Transverse colon (tissue), 4 donors: ENCODE results near the gene CHCHD6. TPM values are rescaled to one million over a fixed set of nuclear protein-coding genes. Genes with fewer than 3 reads are reported as not detected.

ENCODE experiments used
- DNase-seq: peaks from one replicate; pipeline ENCODE4 v3.0.0-alpha.2; 2019
- H3K27ac ChIP-seq, 4 donors: fragments of 200-600 bp; sonication (generic); 2 replicates each; pipeline ENCODE4 v1.5.1; 2016 to 2018; ENCODE audit warnings: inconsistent platforms in 4 of 4
- H3K27me3 ChIP-seq: fragments of 200-600 bp; sonication (generic); 2 replicates; pipeline ENCODE4 v1.5.1; 2017; ENCODE audit warnings: inconsistent platforms
- H3K36me3 ChIP-seq, 4 donors: fragments of 200-600 bp; sonication (generic); 2 replicates each; pipeline ENCODE4 v1.5.1; 2017 to 2019; ENCODE audit warnings: inconsistent platforms in 4 of 4
- H3K4me1 ChIP-seq, 4 donors: fragments of 200-600 bp; sonication (generic); 2 replicates each; pipeline ENCODE4 v1.5.1; 2017 to 2020; ENCODE audit warnings: inconsistent platforms in 4 of 4
- H3K4me3 ChIP-seq, 4 donors: fragments of 200-600 bp; sonication (generic); 1 replicate in 1 of 4; 2 replicates in 3 of 4; pipeline versions ENCODE4 v1.5.1 to v1.6.1; 2017 to 2019; ENCODE audit warnings: inconsistent platforms in 4 of 4
- H3K9me3 ChIP-seq, 2 donors: fragments of 200-600 bp; sonication (generic); 2 replicates each; pipeline ENCODE4 v1.5.1; 2017 to 2019; ENCODE audit warnings: inconsistent platforms in 2 of 2
- EP300 ChIP-seq: sonication (generic); formaldehyde crosslinking; IDR thresholded peaks from one replicate; pipeline ENCODE4 v1.6.1; 2017; ENCODE audit warnings: antibody characterized with exemption, low read depth
- POLR2A ChIP-seq: fragments of 450-650 bp; IDR thresholded peaks from one replicate; pipeline ENCODE4 v1.6.1; 2016; ENCODE audit warnings: antibody characterized with exemption, mild to moderate bottlenecking, moderate library complexity
- POLR2AphosphoS5 ChIP-seq, 3 donors: sonication (generic); formaldehyde crosslinking; IDR thresholded peaks; one replicate each; pipeline ENCODE4 v1.6.1; 2016; ENCODE audit warnings: antibody characterized with exemption in 3 of 3
- WGBS, 2 donors: methylation state at CpG; one replicate each; pipeline ENCODE4 v1.1.5; 2018; ENCODE audit warnings: low coverage in 1 of 2; 5-methylcytosine and 5-hydroxymethylcytosine counted together
- in situ Hi-C, 4 donors: fragments of 200-750 bp; cut with MboI; loops; one replicate each; pipeline versions ENCODE4 v1.15.0 to v1.15.1; 2017; ENCODE audit warnings: low sequenced_read_pairs in 3 of 4, low pct_ligation_motif_present in 1 of 4, low pct_unique_long_range_greater_than_20kb in 1 of 4
- intact Hi-C: fragments of 100-400 bp; cut with DNase I; formaldehyde crosslinking; loops from one replicate; pipeline ENCODE4 v1.15.1; 2023; ENCODE audit warnings: low total_unique reads
- total RNA-seq, 4 donors: library from RNA; depleted of rRNA; stranded (reverse); fragments of >200 nt; gene quantifications; one replicate each; pipeline ENCODE4 v1.1.0, GENCODE V29; 2016
- TF ChIP-seq, protein P1 (sequence below), 5 experiments: fragments of 200-600 bp in 3 of 5; fragments of 450-650 bp in 2 of 5; sonication (generic) in 3 of 5; IDR thresholded peaks; 1 replicate in 2 of 5; 2 replicates in 3 of 5; pipeline ENCODE4 v1.5.1; 2016 to 2017; ENCODE audit warnings: antibody characterized with exemption in 5 of 5, inconsistent platforms in 3 of 5, mild to moderate bottlenecking in 2 of 5, moderate library complexity in 1 of 5

CHCHD6 gene
- total RNA-seq, 4 donors from 2014 or later, result 4.6 to 12.1 (median 5.3) TPM

- Histone ChIP-seq H3K9me3 (no peaks in the 10 kb centered on the region), H3K36me3 (no peaks in the 10 kb centered on the region), H3K27me3 (no peaks in the 10 kb centered on the region), H3K4me1 (no peaks in the 10 kb centered on the region), H3K27ac (no peak overlapping the region), H3K4me3 (no peak overlapping the region)
- TF ChIP-seq POLR2A (no peak), POLR2AphosphoS5 (IDR thresholded peaks at IDR 0.05) (no peak), EP300 (no peak)
- TF ChIP-seq, protein P1, sequence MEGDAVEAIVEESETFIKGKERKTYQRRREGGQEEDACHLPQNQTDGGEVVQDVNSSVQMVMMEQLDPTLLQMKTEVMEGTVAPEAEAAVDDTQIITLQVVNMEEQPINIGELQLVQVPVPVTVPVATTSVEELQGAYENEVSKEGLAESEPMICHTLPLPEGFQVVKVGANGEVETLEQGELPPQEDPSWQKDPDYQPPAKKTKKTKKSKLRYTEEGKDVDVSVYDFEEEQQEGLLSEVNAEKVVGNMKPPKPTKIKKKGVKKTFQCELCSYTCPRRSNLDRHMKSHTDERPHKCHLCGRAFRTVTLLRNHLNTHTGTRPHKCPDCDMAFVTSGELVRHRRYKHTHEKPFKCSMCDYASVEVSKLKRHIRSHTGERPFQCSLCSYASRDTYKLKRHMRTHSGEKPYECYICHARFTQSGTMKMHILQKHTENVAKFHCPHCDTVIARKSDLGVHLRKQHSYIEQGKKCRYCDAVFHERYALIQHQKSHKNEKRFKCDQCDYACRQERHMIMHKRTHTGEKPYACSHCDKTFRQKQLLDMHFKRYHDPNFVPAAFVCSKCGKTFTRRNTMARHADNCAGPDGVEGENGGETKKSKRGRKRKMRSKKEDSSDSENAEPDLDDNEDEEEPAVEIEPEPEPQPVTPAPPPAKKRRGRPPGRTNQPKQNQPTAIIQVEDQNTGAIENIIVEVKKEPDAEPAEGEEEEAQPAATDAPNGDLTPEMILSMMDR (IDR thresholded peaks at IDR 0.05), result no peak
- 78 to 94% methylated on average over 1 of the region's 1 CpG for WGBS, 2 donors
- in situ Hi-C loops, result no loop called here
- intact Hi-C loops, result no loop called here
- no peak for DNase-seq
Observed at GRCh38 chr3:126896067-126896441, 192.0 kb downstream of the CHCHD6 start.

- in situ Hi-C loops, result no loop called here
- Histone ChIP-seq H3K36me3 (no peaks in the 10 kb centered on the region), H3K27ac (no peak overlapping the region), H3K9me3 (no peaks in the 10 kb centered on the region), H3K4me1 (no peaks in the 10 kb centered on the region), H3K27me3 (no peaks in the 10 kb centered on the region), H3K4me3 (no peak overlapping the region)
- WGBS, 2 donors, result 82 to 85% methylated on average over 4 to 6 of the region's 6 CpGs
- TF ChIP-seq, protein P1 (IDR thresholded peaks at IDR 0.05), result no peak
- TF ChIP-seq POLR2AphosphoS5 (IDR thresholded peaks at IDR 0.05) (no peak), EP300 (no peak)
- no peak for DNase-seq
- intact Hi-C loops, result no loop called here
Observed at GRCh38 chr3:126896968-126897367, 192.9 kb downstream of the CHCHD6 start.

- Histone ChIP-seq H3K27ac (no peak overlapping the region), H3K36me3 (no peaks in the 10 kb centered on the region), H3K9me3 (no peaks in the 10 kb centered on the region), H3K27me3 (no peaks in the 10 kb centered on the region), H3K4me3 (no peak overlapping the region), H3K4me1 (no peaks in the 10 kb centered on the region)
- WGBS, 2 donors, result 80 to 93% methylated on average over 1 to 7 of the region's 7 CpGs
- DNase-seq, result no peak
- intact Hi-C loops, result no loop called here
- no peak for TF ChIP-seq EP300
- TF ChIP-seq, protein P1 (IDR thresholded peaks at IDR 0.05), result no peak
- no peak for TF ChIP-seq POLR2AphosphoS5 (IDR thresholded peaks at IDR 0.05)
- no peak for TF ChIP-seq POLR2A
- in situ Hi-C loops, result no loop called here
Observed at GRCh38 chr3:126897943-126898342, 193.9 kb downstream of the CHCHD6 start.

GRCh38 chr3:126900859-126901540 is 197.0 kb downstream of the CHCHD6 start:
- Histone ChIP-seq H3K4me1 (peaks cover 0 to 9% (median 0%) of the 10 kb centered on the region in 4 donors), H3K36me3 (no peaks in the 10 kb centered on the region), H3K27ac (no peak overlapping the region), H3K9me3 (no peaks in the 10 kb centered on the region), H3K27me3 (no peaks in the 10 kb centered on the region), H3K4me3 (no peak overlapping the region)
- in situ Hi-C loops (no loop called here), intact Hi-C loops (no loop called here)
- TF ChIP-seq EP300, result no peak
- TF ChIP-seq, protein P1 (IDR thresholded peaks at IDR 0.05), result no peak
- TF ChIP-seq POLR2A, result no peak
- TF ChIP-seq POLR2AphosphoS5 (IDR thresholded peaks at IDR 0.05), result no peak
- WGBS, 2 donors, result 94% methylated on average over 10 of the region's 10 CpGs; no CpG with 5 or more reads in 1 of the 2 donors
- no peak for DNase-seq
